ENCODE measurements around the gene PEAK3.

PEAK3 gene

DNA sequence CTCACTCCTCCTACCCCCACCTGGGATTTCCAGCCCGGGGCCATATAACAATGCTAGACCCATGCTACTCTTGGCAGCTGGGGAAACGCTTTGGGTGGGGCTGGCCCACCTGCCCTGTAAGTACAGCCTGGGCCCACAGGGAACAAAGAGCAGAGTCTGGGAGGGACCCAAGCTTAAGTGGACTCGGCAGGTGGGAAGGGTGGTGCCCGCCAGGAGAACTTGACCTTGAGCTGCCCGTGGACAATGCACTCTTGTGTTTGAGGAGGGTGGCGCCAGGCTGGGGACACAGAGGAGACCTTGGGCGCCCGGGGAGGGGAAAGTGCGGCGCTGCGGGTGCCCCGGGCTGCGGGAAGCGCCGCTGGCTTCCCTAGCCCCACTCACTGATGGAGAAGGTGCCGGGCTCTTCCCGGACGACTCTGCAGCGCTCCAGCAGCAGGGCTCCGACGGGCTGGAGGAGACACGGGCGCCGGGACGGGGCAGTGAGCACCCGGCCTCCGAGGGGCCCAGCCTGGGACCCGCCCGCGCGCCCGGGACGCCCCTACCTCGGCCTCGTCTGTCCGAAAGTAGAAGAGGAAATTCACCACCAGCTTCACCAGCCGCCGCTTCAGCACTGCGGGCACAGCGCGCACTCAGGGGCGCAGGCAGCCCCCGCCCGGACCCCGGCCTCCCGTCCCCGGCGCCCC lies 46.5 kb downstream of the PEAK3 start:
- DNase-seq: peak; percentile 33

DNA sequence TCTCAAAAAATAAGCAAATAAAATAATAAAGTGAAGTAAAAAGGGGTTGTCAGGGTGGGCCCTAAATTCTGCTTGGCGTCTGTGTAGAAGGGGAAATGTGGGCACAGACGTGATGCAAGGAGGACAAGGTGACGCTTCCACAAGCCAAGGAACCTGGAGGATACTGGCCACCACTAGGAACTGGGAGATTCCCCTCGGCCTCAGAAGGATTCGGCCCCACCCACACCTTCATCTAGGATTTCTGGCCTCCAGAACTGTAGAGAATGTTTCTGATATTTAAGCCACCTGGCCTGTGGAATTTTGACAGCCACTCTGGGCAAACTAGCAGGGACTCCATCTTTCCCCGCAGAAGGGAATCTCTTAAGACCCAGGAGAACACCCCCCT lies 47.0 kb downstream of the PEAK3 start:
- DNase-seq: no peak

DNA sequence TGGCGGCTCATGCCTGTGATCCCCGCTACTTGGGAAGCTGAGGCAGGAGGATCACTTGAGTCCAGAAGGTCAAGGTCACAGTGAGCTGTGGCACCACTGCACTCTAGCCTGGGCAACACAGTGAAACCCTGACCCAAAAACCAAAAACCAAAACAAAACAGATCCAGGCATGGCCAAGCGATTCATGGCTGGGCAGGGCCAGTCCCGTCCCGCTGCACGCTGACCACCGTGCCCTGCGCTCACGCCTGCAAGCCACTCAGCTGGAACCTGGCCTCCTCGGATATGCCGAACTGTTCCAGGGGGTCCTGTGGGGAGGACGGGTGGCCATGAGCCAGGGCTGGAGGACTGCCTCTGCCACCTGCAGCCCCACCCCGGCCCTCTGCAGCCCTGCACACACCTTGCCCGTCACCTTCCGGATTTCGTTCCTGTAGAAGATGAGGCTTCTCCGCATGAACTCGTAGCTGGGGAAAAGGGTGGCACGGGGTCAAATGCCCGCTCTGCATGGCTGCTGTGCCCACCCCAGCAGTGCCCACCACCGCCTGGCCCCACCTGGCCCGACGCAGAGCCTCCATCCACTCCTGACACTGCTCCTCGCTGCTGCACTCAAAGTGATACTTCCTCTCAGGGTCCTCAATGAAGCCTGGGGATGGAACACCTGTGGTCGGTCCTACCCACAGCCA lies 48.2 kb downstream of the PEAK3 start:
- DNase-seq: no peak

DNA sequence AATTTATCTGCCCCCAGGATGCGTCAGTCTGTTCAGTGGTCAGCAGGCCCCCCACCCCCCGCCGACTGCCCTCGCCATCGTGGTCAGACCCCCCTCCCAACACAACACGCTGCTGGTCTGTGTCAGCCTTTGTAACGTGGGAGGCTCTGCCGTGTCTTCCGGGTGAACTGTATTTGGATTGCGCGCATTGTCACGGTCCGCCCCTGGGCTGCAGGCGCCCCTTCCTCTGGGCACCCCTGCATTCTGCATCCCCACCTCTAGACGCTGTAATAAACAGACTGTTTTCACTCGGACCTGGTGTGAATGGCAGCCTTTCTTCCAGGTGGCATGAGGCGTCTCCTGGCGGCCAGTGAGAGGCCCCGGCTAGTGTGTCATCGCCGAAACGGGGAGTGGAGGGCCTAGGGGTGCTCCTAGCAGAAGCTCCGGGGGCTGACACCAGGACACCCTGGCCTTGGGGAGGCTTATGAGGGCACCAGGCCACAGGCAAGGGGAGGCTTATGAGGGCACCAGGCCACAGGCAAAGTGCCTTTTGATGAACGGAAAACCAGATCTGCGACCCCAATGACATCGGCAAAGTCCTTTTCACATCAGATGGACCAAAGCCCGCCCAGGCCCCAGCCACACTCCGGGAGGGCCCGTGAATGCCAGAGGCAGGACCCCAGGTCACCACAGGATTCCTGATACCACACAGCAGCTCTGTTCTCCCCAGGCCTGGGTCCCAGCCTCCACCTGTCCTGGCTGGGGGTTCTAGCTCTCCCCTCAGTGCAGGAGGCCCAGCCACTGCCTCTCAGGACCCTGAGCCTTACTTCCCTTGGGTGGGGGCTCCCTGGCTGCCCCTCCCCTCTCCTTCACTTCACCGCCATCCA lies 49.5 kb downstream of the PEAK3 start:
- no peak for DNase-seq

DNA sequence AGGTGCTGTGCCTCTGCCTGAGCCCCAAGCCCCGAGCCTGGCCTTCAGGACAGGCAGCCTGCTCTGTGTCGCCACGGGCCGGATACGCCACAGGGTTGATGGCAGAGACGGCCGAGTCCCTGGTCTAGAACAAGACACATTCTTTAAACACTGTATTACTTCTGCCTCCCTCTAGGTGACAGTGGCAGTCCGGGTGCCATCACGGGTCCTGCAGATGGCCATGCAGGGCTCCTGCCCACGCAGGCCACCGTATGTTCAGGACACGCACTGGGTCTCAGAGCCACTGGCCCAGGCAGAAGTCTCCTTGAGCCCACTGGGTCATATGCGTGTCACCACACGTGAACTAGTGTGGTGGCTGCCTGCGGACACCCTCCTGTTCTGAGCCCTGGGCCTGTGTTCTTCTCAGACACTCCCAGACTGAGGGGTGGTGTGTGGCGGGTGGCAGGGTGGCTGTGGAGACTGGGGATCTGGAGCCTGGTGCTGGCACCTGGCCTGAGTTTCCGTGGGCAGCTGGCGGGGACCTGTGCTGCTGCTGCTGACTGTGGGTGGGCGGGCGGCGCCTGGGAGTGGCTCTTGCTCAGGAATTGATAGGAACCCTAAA lies 50.3 kb downstream of the PEAK3 start:
- no peak for DNase-seq

DNA sequence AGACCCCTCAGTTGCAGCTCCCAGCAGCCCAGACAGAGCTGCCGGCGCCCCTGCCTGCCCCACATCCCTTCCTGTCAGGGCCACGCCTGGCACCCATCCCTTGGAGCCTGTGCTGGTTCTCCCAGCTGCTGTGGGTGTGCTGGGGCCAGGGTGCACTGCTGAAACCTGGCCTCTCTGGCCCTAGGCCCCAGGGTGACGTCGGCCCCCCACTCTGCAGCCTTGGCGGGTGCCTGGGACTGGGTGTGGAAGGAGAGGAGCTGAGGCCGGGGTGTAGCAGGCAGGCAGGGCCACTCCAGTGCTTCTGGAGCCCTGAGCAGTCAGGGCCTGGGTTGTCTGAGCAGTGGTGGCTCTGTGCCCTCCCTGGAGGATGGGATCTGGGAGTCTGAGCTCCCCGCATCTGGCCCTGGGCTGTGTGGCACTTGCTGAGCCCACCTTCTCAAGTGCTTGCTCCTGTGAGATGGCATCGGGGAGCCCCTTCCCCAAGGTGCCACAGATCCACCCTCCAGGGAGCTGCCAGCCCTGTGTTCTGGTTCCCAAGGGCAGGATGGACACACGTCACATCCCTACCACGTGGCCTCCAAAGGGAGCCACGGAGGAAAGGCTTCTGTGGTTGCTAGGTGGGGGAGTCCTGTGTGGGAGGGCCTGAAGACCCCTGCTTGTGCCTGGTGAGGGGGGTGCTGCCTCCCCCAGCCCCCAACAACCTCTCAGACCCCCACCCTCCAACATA lies 51.0 kb downstream of the PEAK3 start:
- DNase-seq: no peak

DNA sequence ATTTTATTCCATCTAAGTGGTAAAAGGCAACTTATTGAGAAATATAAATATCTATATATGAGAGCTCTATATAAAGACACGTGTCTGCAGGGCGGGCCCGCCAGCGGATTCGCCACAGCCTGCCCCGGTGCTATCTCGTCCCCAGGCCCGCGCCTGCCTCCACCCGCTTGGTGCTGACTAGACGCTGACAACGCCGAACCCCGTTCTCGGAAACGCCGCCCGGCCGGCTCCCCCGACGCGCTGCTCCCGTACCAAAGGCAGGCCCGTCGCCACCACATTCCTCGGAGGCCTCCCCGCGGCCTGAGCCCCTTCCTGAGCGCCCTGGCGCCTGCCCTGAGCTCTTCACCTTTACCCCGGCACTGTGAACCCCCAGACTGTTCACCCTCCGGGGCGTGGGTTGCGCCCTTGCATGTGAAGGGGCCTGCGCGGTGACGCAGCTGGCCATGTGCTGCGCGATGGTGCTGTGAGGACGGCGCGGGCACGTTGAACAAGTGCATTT lies 51.9 kb downstream of the PEAK3 start:
- DNase-seq: no peak

DNA sequence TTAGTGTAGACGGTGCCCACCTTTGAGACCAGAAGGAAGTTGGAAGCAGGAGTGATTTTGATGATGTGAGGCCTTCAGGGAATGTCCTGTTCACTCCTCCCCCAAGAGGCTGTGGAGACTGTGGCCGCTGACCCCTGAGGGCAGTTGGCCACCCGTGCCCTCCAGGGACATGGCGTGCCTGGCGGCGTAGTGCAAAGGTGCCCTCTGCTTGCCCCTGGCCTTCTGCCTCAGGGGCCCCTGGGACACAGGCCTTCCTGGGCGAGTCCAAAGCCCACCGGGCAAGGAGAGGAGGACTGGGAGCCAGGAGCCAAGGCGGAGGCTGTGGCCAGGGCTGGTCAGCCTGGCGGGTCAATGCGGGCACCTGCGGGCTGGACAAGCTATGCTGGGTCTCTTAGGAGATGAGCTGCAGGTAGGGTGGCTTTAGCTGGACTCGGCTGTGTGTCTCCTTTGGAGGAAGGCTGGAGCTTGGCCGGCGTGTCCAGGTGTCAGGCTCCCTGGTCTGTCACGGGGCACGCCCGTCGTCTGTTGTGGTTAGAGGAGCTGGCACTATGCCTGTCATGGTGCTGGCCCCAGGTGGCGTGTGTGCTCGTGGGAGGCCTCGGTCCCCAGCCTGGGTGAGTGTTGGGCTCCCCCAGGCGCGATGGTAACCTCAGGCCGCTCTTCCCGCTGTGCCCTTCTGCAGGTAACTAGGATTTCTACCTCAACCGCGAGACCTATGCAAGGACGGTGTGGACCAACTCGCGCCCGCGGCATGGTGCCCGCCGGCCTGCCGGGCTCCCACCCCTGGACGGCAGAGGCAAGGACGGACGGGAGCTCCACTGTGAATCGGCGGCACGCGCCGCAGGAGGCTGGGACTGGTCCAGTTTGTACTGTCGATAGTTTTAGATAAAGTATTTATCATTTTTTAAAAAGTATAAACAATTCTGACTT lies 52.6 kb downstream of the PEAK3 start:
- no peak for DNase-seq

DNA sequence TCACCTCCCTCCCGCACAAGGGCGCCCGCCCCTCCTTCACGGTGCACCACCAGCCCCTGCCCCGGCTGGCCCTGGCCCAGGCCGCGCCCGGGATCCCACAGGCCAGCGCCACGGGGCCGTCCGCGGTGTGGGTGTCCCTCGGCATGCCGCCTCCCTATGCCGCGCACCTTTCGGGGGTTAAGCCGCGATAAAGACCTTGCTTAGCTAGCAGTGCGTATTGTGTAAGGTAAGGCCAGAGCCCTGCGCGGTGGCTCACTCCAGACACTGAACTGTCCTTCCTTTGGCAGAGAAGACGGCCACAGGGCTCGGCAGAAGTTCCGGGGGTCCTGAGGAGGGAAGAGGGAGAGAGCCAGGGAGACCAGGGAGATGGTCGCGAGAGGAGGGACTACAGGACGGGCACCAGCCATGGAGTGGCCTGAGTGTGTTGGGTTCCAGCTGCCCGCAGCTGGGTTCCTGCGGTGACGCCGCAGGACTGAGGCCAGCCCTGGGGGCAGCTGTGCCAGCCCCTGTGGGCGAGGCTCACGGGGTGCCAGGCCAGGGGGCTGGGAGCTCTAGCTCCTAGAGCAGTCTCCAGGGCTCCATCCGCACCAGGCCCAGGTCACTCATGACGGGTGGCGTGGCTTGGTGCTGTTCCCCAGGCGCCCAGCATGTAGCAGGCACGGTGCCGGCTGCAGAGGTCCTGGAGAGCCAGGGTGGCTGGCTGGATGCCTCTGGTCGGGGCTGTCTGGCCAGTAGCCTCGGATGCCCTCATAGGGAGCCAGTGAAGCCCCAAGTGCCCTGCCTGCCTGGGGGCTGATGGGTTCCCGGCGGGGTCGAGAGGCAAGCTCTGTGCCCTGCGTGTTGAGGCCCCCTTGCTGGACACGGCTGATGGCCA lies 53.6 kb downstream of the PEAK3 start:
- no peak for DNase-seq

DNA sequence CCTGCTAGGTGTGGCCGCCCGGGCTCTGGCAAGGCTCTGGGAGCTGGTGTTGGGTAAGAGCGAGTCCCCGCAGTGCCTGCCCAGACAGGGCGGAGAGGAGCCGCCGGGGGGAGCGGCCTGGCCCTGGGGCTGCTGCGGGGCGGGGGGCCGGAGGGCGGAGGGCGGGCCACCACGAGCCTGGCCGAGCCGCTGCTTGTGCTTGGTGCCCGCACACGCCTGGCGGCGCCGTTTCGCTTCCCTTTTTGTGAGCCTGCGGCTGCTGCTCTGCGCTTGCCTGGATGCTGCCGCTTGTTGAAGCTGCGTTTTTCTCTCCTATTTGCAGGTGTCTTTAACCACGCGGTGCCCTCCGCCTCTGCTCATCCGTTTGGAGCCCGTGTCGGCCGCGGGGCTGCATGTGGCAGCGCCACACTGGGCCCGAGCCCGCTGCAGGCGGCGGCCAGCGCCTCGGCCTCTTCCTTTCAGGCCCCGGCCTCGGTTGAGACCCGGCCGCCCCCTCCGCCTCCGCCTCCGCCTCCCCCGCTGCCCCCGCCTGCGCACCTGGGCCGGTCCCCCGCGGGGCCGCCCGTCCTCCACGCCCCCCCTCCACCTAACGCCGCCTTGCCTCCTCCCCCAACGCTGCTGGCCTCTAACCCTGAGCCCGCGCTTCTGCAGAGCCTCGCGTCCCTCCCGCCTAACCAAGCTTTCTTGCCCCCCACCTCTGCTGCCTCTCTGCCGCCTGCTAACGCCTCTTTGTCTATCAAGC lies 54.4 kb downstream of the PEAK3 start:
- DNase-seq: no peak

DNA sequence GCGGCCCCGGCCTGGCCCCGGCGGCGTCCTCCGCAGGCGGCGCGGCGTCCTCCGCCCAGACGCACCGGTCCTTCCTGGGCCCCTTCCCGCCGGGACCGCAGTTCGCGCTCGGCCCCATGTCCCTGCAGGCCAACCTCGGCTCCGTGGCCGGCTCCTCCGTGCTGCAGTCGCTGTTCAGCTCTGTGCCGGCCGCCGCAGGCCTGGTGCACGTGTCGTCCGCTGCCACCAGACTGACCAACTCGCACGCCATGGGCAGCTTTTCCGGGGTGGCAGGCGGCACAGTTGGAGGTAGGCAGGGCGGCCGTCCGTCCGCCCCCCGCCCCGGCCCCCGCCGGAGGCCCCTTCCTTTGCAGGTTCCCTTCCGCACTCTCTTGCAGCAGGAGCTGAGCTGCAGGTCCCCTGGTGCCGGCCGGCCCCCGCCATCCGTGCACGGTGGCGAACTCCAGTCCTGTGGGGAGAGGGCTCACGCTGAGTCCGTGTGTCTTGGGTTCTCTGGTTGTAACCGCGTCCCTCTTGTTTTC lies 55.1 kb downstream of the PEAK3 start:
- DNase-seq: no peak

DNA sequence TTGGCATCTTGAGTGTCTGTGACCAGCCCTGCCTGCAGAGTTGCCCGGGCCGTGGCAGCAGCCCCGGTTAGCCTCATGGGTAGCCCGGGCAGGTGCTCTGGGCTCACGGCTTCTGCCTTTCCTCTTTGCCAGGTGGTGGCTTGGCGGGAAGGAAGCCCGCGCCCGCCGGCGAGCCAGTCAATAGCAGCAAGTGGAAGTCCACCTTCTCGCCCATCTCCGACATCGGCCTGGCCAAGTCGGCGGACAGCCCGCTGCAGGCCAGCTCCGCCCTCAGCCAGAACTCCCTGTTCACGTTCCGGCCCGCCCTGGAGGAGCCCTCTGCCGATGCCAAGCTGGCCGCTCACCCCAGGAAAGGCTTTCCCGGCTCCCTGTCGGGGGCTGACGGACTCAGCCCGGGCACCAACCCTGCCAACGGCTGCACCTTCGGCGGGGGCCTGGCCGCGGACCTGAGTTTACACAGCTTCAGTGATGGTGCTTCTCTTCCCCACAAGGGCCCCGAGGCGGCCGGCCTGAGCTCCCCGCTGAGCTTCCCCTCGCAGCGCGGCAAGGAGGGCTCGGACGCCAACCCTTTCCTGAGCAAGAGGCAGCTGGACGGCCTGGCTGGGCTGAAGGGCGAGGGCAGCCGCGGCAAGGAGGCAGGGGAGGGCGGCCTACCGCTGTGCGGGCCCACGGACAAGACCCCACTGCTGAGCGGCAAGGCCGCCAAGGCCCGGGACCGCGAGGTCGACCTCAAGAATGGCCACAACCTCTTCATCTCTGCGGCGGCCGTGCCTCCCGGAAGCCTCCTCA lies 55.7 kb downstream of the PEAK3 start:
- no peak for DNase-seq

DNA sequence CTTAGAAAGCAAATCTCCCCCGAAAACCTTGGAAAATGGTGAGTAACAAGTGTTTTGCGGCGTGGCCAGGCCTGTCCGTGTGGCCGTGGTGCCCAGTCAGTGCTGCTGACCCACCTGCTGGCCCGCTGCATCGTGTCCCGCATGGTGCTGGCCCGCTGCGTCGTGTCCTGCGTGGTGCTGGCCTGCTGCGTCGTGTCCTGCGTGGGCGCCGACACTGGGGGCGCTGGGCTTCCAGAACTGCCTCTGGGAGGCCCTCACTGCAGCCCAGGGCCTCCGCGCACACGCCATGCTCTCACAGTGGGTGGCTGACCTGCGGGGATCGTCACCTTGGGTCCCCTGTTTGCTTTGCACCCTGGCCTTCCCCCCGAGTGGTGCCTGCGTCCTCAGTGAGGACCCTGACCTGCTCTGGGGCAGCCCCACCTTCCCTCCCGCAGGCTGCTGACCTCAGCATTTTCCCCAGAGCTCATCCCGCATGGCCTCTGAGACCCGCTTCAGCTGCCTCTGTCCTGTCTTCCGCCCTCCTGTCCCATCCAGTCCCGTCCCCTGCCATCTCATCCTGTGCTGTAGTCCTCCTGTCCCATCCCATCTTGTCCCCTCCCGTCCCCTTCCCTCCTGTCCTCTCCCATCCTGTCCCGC lies 56.4 kb downstream of the PEAK3 start:
- DNase-seq: no peak

DNA sequence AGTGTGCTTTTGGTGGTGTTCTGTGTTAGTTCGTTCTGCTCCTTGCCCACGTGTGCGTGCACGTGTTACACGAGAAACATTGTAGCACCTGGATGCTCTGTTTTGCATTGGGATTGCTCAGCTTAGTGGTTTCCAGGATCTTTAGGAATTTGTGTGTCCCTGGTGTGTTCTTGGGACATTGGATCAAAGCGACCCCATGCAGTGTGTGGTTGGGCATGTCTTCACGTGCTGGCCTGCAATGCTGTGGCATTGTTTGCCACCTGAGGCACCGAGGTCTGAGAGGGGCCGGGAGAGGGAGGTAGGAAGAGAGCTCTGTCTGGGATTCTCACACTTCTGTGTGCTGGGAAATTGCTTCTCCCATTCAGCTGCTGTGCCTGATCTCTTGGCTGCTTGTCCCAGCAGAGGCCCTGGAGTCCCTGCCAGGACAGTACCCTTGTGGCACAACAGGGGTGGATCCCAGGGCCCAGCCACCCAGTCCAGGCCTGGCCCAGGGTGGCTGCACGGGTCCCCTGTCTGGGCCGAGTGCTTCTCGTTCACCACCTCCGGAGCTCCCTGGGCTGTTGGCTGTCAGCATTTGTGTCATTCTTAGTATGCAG lies 57.1 kb downstream of the PEAK3 start:
- no peak for DNase-seq
